Hematopoietic multipotent progenitor cell treated with erythropoietin and hydrocortisone succinate and interleukin-3 and kit ligand, for 4 days (in vitro differentiated cells): Measurements from ENCODE around the gene PRCC.
"Not testable (repeated sequence)": the region's sequence is repeated elsewhere in the genome, so short reads cannot be mapped to it uniquely, and the experiment has no call there.

Source experiments
- DNase-seq: peaks from one replicate; pipeline ENCODE4 v3.0.0-alpha.2; 2015

PRCC gene

GRCh38 chr1:156744786-156745419, 22.4 kb upstream of the PRCC start:
- peak; percentile 56 for DNase-seq

GRCh38 chr1:156745881-156746280, 21.5 kb upstream of the PRCC start:
- no peak for DNase-seq

- no peak for DNase-seq
These were observed 21.0 kb upstream of the PRCC start for GRCh38 chr1:156746406-156746727.

- DNase-seq: peak; percentile 83
These were observed 20.4 kb upstream of the PRCC start for GRCh38 chr1:156746728-156747631.

- DNase-seq: no peak
These were observed 19.3 kb upstream of the PRCC start for GRCh38 chr1:156747742-156748669.

- peak; percentile 85 for DNase-seq
These were observed 18.5 kb upstream of the PRCC start for GRCh38 chr1:156748670-156749418.

- DNase-seq: peak; percentile 76
These were observed 17.8 kb upstream of the PRCC start for GRCh38 chr1:156749419-156750118.

GRCh38 chr1:156750191-156750672, 17.1 kb upstream of the PRCC start:
- peak; percentile 74 for DNase-seq

GRCh38 chr1:156750711-156751450, 16.5 kb upstream of the PRCC start:
- peak; percentile 62 for DNase-seq

GRCh38 chr1:156751451-156751756, 15.9 kb upstream of the PRCC start, which contains the start of gene HDGF:
HDGF (minus strand) TSS chr1:156751675; CDS start chr1:156751429, 246 bp downstream.
- DNase-seq: no peak

GRCh38 chr1:156751757-156752481, 15.4 kb upstream of the PRCC start:
- peak; percentile 99 for DNase-seq

- peak; percentile 80 for DNase-seq
These were observed 14.4 kb upstream of the PRCC start for GRCh38 chr1:156752843-156753482.

- DNase-seq: no peak
These were observed 13.1 kb upstream of the PRCC start for GRCh38 chr1:156754219-156754618.

- peak; percentile 73 for DNase-seq
These were observed 11.8 kb upstream of the PRCC start for GRCh38 chr1:156755527-156755950.

GRCh38 chr1:156756355-156756754, 11.0 kb upstream of the PRCC start:
- no peak for DNase-seq

GRCh38 chr1:156757572-156758253, 9.6 kb upstream of the PRCC start:
- not testable (repeated sequence) for DNase-seq

GRCh38 chr1:156760092-156760795, 7.1 kb upstream of the PRCC start:
- DNase-seq: no peak

- DNase-seq: no peak
These were observed 6.6 kb upstream of the PRCC start for GRCh38 chr1:156760796-156761104.

- not testable (repeated sequence) for DNase-seq
These were observed 2.2 kb upstream of the PRCC start for GRCh38 chr1:156765136-156765535.
